Activated CD4-positive, alpha-beta T cell treated with anti-CD3 and anti-CD28 coated beads, Interleukin-2, amount 50 U/mL, for 1 hour (primary cell): ENCODE measurements around the gene CSGALNACT2.
"Not testable (repeated sequence)": the region's sequence is repeated elsewhere in the genome, so short reads cannot be mapped to it uniquely, and the experiment has no call there.

Source experiments
- DNase-seq: peaks from one replicate; pipeline ENCODE4 v3.0.0-alpha.2; 2020

The CSGALNACT2 gene

DNA sequence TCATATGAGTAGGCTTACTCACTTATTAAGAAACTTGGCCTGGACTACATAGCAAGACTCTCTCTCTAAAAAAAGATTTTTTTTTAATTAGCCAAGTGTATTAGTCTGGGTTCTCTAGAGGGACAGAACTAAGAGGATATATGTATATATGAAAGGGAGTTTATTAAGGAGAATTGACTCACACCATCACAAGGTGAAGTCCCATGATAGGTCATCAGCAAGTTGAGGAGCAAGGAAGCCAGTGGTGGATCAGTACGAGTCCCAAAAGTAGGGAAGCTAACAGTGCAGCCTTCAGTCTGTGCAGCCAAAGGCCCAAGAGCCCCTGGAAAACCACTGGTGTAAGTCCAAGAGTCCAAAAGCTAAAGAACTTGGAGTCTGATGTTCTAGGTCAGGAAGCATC, 7.7 kb downstream of the CSGALNACT2 start:
- DNase-seq, result not testable (repeated sequence)

DNA sequence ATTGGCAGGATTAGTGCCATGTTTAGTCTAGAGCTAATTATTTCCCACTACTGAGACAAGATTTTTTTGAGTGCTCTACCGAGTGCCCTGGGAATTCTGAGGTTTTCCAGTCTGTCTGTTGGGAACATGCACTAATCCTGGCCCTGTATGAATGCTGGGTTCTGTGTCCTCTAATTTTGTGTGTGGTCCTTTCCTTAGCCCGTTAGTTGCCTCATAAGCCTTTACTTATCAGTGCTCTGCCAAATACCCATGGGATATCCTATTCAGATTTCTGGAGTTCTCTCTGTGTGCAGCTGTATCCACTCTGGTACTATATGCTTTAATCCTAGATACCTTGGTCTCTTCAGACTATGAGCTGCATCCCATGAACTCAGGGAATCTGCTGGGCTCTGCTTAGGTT, 13.1 kb downstream of the CSGALNACT2 start:
- no peak for DNase-seq

DNA sequence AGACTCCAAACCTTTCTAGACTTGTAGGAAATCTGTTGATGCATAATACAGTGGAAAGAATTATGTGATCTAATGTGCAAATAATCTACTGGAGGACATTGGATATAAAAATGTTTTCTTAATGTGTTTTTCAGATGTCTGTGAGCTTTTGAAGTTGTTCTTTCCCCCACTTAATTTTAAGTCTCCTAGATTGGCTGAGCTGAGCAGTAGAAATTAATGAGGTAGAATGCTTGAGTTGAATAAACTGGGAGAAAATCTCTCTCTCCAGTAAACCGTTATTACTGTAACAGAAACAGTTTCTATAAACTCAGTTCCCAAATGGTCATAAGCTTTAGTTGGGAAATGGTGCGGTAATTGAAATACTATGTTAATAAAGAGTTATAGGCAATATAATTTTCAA, 15.7 kb downstream of the CSGALNACT2 start:
- DNase-seq, result no peak

- DNase-seq, result no peak
Observed at GRCh38 chr10:43155221-43155620, 17.0 kb downstream of the CSGALNACT2 start.

- no peak for DNase-seq
Observed at GRCh38 chr10:43155741-43156140, 17.5 kb downstream of the CSGALNACT2 start.

DNA sequence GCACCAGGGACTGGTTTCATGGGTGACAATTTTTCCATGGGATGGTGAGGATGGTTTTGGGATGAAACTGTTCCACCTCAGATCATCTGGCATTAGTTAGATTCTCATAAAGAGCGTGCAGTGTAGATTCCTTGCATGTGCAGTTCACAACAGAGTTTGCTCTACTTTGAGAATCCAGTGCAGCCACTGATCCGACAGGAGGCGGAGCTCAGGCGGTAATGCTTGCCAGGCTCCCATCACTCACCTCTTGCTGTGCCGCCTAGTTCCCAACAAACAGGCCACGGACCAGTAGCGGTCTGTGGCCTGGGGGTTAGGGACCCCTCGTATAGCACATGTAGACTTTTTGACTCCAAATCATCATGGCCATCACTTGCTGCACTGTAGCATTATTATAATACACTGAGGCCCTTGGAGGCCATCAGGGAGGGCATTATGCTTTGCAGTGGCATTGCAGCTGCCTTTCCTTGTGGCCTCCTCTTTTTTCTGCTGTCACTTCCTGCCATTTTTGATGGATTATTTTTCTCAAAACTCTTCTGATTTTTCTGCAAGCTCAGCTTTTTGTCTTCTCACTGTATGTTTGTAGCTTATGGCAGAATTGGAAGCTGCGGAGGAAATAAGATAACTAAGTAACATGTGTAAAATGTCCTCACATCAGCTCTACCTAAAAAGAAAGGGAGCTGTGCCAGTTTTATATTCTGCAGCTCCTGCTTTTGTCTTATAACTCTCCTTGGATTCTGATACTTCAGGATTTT, 18.5 kb downstream of the CSGALNACT2 start:
- no peak for DNase-seq

DNA sequence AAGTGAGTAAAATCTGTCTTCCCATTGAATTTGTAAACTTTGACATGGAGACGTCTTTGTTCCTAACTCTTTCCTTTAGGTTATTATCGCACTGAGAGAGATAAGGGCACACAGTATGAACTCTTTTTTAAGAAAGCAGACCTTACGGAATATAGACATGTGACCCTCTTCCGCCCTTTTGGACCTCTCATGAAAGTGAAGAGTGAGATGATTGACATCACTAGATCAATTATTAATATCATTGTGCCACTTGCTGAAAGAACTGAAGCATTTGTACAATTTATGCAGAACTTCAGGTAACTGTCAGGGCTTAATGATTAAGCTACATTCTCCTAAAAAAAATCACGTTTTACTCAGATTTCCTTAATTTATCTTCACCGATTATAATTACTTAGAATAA, 20.4 kb downstream of the CSGALNACT2 start:
- DNase-seq, result no peak

- no peak for DNase-seq
Observed at GRCh38 chr10:43160046-43160920, 22.0 kb downstream of the CSGALNACT2 start.

- DNase-seq, result no peak
Observed at GRCh38 chr10:43160921-43161255, 22.6 kb downstream of the CSGALNACT2 start.

DNA sequence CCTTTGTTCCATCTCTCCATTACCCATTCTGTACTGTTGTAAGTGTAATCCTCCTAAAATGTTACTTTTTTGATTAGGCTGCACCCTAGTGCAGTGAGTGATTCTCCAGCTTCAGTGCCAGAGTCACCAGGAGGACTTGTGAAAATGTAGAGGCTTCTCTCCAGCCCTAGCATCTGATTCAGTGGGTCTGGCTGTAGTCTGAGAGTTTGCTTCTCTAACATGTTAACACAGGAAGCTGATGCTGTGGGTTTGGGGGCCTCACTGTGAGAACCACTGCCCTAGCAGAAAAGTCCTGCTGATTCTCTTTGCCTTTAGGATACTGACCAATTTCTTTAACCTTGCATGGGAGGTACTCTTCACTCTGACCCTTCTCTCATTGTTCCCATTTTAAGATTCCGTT, 24.4 kb downstream of the CSGALNACT2 start:
- DNase-seq, result no peak

DNA sequence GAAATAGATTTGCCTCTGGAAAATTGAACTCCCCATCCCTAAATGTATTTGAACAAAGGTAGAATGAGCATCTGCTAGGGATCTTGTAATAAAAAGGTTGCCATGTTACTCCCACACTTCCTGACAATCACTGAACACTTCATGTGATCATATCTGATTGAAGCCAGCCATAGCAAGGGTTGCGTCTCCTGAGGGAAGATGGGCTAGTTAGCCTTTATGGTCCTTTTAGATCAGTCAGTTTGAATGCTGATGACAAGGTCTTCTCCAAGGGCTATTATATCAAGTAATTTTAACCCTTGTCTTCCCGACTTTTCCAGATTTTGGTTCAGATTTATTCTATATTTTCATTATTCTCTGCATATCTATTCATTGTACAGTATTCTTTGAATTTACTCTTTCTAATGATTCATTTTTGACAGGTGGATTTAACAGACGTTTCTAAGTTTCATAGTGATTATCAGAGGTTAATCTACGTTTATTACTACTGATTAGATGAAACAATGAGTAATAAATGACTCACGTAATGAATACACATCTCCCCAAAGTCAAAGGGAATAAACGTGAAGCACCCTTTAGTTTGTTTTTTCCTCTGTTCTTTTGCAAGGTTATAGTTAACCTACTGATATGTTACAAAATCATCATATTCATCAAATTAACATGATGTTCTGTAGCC, 28.1 kb downstream of the CSGALNACT2 start:
- DNase-seq, result no peak

DNA sequence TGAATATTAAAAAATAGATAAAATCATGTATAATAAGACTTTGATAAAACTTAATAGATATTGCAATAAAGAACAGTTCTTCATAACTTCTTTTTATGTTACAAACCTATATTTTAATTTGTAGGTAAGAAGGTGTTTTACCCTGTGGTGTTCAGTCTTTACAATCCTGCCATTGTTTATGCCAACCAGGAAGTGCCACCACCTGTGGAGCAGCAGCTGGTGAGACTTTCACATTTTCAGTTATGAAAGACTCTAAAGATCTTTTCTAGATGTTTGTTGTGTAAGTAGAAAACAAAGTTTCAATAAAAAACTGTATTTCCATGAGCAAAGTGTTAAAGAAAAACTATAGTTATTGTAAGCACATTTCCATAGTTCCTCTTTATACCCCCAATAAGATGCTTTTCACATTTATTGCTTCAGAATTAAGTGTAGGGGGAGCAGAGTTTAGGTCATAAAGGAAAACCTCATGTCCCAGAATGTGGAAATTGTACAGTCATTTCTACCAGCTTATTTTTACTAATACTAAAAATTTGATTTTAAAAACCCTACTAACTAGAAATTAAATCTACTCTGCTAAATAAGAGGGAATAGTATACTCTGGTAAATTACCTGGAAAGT, 28.7 kb downstream of the CSGALNACT2 start:
- DNase-seq, result no peak

GRCh38 chr10:43167498-43167889, 29.2 kb downstream of the CSGALNACT2 start:
- DNase-seq, result no peak

DNA sequence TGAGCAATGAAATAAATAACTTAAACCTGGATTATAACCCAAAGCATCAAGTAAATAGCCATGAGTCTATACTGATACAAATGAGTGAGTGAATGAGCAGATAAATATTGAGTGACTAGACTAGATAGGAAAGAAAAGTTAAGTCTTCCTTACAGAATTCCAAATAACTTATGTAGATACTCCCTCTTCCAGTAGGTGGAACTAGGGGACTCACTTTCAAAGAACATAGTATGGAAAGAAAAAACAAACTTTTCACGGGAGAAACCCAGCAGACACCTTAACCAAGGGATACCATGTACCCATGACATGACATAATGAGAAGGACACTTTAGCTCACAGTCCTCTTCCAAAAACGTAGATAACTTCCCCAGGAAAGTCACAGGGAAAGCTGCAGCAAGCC, 32.2 kb downstream of the CSGALNACT2 start:
- DNase-seq, result no peak

GRCh38 chr10:43172645-43173044, 34.4 kb downstream of the CSGALNACT2 start:
- DNase-seq, result no peak

GRCh38 chr10:43173120-43173519, 34.9 kb downstream of the CSGALNACT2 start:
- no peak for DNase-seq

DNA sequence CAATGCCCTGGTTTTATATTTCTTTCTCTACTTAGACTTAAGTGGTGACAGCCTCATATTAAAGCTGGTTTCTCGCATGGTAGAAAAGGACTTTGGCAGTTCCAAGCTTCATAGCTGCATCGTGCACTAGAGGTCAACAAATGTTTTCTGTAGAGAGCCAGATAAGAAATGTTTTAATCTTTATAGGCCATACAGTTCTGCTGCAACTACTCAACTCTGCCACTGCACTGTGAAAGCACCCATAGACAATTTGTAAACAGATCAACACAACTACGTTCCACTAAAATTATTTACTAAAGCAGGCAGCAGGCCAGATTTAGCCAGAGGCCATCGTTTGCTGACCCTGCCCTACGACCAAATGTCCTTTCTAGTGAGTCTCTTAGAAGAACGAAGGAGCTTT, 36.7 kb downstream of the CSGALNACT2 start:
- DNase-seq, result no peak

DNA sequence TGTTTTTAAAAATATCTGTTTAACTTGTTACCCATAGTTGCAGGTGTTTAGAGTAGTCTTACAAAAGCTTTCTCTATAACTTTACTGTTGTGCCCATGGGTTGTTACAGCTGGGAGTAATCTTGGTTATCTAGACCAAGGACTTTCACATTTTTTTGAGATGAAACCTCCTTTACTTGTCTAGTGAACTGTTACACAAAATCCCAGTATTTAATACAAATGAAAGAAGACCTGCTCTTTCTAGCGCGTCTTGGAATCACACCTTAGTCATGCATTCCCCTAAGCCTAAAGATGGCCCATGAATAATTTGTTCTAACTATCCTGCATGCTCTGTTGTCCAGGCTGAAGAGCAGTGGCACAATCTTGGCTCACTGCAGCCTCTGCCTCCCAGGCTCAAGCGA, 38.0 kb downstream of the CSGALNACT2 start:
- DNase-seq, result no peak

- DNase-seq, result no peak
Observed at GRCh38 chr10:43177595-43177994, 39.4 kb downstream of the CSGALNACT2 start.

- DNase-seq, result no peak
Observed at GRCh38 chr10:43181146-43181545, 42.9 kb downstream of the CSGALNACT2 start.

- DNase-seq, result not testable (repeated sequence)
Observed at GRCh38 chr10:43183764-43184163, 45.5 kb downstream of the CSGALNACT2 start.

GRCh38 chr10:43186150-43186549, 47.9 kb downstream of the CSGALNACT2 start:
- DNase-seq, result no peak

- no peak for DNase-seq
Observed at GRCh38 chr10:43187213-43187612, 49.0 kb downstream of the CSGALNACT2 start.
